ENCODE measurements around the gene CTRB2.

CTRB2 gene

DNA sequence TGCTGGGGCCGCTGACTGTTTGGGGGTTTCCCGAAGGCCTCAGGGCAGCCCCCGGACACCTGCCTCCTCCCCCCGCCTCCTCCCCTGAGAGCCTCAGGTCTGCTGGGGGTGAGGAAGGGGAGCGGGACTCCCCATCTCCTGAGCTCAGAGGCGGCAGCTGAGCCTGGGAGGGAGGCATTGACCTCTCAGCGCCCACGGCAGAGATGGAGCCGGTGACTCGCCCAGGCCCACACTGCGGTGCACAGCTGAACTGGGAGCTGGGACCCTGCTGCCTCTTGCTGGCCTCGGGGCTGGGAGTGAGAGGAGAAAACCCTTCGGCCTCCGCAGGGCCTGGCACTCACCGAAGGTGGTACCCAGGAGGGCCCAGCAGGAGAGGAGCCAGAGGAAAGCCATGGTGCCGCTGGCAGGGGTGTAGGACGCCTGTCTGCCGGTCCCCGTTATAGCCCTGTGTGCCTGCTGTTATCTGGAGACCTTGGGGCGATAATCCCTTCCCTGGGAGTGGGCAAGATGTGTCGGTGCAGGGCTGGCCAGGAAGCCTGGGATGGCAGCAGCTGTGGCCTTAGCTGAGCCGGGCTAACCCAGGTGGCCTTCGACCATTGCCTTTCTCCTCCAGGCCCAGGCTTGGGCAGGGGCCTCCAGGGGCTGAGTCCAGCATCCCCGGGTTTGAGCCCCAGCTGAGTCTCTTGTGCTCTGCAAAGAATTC is at the start of gene CTRB2:
CTRB2 (minus strand) TSS at position 413 of the 703 bp plus-strand sequence; CDS start at position 393, 20 bp downstream.
- no peak for DNase-seq (ENCODE audit: low spot score)

DNA sequence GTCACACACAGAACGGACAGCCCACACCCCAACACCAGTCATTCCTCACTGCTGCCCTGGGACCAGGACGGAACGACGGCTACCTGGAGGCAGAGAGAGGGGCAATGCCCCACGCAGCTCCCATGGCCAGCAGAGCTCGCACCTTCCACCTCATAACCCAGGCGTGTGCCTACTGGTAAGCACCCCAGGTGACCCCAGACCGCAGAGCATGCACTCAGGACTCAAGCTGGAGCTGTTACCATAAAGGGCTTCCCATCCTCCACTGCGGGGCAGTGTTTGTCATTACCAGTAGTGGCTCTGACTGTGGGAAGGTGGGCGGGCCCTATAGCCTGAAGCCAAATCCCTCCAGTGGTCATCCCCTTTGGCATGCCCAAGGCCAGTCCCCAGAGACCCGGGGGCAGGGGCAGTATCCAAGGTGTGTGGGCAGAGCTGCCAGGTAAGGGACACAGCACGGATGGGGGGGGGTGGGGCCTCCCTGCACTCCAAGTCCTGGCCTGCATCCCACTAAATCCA is 49.2 kb upstream of the CTRB2 start:
- DNase-seq (ENCODE audit: low spot score), result no peak

DNA sequence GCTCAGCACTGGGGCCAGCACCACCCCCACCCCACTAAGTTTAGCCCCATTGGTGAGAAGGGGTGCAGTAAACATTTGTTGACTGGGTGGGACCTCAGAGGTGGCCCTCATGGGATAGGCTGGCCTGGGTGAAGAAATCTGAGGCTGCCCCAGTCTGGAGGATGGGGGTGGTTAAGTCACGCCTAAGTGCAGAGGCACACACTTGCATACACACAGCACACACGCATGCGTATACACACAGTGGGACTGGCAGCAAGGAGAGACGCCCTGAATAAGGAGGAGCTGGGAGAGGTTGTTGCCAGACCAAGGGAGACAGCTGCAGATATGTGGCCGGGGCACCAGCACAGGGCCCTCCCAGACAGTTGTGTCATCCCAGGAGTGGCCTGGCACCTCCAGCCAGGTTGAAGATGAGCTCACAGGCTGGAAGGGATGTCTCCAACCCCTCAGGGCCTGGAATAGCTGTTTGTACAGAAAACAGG is 47.4 kb upstream of the CTRB2 start:
- peak; percentile 90 for DNase-seq (ENCODE audit: low spot score)

DNA sequence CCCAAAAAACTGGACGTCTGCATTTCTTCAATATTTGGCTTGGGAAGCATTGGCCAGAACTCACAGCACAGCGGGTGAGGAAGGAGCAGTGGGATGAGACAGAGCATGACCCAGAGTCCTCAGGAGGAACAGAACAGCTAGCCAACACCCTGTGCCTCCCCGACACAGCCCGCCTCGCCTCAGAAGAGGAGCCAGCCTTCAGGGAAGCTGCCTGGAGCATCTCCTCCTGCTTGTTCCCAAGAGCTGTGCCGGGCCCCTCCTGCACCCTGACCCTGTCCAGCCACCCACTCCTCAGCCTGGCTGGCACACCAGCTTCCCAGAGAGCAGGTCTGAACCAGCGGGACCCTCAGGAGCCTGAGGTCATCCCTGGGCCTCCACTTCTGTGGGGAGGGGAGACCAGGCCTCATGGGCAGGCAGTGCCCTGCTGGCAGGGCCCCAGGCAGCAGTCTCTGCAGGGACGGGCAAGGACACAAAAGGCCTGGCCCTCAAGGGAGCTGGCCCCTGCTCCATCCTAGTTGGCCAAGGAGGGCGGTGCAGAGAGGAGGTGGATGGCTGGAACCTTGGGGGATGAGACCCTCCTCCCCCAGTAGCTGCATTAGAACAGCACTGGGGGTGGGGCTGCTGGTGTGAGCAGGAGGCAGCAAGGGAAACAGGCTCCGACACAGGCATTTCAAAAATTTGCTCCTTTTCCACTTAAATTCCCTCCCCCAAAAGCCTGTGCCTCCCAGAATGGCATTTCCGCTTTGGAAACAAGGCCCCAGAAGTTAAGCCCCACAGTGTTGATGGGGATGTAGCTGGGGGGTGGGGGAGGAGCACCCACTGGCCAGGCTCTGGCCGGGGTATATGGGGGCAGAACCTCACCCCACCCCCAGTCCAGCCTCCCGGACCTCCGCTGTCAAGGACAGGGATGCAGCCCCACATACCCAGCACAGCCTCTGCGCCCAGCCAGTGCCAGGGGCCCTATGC is 46.3 kb upstream of the CTRB2 start:
- peak; percentile 76 for DNase-seq (ENCODE audit: low spot score)

DNA sequence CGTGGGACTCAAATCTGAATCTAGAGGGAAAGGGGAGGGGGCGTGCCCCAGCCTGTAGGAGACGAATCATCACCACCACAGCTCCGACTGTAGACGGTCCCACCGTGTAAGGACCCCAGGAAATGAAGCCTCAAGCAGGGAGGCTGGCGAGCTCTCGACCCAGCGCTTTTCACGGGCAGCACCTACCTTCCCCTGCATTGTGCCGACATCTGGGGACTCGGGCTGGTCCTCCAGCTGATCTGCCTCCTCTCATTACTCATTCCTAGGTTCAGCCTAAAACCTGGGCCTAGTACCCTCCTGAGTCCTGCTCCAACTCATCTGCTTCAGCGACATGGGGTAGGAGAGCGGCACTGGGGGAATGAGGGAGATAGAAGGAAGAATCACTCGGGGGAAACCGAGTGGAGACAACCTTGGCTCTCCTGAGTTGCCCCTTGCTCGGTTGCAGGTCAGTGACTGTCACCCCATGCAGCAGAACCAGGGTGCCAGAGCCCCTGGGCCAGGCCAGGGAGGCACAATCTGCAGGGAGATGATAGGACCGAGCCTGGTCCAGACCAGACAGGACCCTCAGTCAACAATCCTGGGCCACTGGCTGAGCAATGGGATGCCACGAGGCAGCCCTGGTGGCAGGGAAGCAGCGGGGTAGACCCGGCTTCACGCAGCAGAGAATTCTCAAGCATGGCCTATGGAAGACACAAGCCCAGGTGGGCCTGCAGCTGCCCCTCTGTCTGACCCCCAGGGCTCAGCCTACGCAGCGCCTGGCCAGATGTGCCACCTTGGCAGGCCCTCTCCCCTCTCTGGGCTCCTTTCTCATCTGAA is 45.3 kb upstream of the CTRB2 start:
- no peak for DNase-seq (ENCODE audit: low spot score)

DNA sequence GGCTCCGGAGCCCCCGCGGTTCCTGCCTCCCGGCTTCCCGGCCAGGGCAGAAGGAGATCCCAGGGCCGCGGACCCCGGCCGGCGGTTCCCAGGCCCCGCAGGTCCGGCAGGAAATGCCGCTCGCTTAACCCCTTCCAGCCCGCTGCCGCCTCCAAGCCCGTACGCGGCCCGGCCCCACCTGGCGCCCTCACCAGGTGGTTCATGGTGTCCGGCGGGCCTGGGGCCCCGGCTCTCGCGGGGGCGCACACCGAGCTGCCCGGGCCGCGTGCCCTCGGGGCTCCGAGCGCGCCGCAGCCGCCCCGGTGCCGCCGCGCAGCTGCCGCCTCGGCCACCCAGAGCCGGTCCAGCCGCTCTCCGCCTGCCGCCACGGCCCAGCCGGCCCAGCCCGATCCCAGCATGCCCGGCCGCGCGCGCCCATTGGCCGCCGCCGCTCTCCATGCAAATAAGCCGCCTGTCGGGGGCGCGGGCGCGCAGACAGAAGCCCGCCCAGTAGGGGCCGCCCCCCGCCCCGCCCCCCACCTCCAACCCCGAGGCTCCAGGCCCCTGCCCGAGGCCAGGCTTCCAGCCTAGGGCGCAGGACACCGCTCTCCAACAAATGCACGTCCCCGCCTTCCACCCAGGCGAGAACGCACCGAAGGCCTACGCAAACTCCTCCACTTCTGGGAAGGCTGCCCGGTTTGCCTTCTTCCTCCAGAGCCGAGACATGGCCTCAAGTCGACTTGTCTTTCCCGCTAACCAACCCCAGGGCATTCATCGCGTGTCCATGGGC is 44.5 kb upstream of the CTRB2 start, which contains the start of gene BCAR1:
BCAR1 (minus strand) TSS at position 345 of the 769 bp plus-strand sequence; CDS start at position 203, 142 bp downstream.
- peak; percentile 95 for DNase-seq (ENCODE audit: low spot score)

DNA sequence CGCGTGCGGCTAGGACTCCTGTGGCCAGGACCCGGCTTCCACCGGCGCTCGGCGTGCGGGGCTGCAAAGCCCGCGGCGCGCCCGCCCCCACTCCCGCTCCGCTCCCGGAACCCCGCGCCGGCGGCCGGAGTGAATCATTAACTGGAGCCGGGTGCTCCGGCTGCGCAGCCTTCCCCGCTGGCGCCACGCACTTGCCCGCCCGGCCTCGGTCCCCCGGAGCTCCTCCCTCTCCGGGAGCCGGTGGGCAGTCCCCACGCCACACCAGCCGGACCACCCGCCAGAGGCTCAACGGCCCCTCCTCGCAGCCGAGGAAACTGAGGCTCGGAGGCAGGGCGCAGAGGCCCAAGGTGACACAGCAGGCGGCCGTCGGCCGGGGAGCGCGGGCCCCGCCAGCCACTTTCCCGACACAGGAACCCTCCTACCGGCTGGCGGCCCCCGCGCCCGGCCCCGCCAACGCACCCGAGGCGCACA is 43.9 kb upstream of the CTRB2 start:
- DNase-seq (ENCODE audit: low spot score), result peak; percentile 79

DNA sequence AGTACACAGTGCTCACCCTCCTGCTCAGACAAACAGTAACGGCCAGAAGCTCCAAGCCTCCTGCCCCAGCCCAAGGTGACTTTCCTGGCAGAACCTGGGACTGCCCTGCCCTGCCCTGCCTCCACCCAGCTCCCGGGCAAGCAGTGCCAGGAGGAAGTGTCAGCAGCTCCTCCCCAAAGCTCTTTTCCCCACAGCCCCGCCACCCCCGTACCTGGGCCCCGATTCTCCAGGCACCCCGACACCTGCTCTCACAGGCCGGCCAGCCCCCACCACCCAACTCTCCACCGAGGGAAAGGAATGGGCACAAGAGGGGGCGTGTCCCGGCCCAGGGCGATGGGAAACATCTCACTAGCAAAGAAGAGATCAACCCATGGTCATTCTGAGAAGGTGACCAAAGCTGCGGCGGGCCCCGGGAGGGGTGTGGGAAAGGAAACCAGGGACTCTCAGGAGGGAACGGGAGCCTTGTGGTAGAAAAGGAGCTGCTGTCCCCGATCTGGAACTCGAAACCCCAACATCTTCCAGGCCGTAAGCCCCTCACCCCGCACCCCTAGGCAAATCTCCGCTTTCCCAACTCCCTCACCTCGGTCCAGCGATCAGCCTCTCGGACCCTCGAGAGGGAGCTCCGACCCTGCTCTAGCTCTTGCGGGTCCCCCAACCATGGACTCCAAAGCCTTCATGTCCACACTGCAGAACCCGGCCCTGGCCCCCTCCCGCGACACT is 43.3 kb upstream of the CTRB2 start:
- peak; percentile 48 for DNase-seq (ENCODE audit: low spot score)

DNA sequence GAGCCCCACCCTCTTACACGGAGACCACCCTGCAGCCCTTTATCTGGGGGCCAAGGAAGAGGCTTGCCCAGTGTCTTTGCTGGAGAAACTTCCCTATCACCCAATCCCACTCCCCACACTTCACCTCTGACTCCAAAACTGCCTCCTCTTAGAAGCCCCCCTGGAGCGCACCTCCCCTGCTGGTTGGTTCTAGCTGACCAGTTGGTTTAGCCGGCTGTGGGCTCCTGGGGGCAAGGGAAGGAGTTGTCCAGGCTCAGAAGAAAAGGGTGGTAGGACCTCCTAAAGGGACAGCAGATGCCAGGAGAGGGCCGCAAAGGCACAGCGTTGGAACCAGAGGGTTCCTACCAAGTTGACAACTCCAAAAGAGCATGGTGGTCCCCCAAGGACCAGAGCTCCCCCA is 42.5 kb upstream of the CTRB2 start:
- DNase-seq (ENCODE audit: low spot score), result no peak

DNA sequence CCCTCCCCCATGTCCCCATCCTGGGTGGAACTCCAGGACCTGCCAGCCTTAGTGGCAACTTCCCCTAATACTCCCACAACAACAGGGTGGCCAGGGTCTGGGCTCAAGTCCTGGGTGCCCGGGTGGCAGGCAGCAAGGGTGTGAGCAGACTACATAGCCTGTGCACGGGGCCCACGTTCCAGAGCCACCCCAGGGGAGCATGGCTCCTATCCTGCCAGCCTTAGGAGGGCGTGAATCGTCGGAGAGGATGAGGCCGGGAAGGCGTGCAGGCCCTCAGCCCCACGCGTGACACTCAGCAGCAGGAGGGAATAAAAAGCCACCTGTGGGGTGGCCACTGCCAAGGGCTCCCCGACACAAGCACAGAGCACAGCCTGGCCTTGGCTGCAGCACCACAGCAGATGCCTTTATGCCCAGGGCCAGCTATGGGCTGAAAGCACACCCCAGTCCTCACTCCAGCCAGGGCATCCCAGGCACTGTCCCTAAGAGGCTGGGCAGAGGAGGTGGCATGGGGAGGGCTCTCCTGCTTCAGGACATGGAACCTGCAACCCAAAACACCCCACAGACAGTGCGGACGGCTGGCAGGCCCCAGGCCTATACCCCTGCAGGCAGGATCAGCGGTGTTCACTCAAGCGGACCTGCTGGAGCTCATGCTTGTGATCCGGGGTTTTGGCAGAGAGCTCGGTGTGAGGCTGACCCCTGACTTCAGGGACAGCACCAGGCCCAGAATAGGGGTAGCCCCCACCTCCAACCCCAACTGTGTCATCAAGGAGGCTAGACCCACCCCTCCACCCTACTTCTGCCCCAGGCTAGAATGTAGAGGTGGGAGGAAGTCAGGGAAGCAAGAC is 41.8 kb upstream of the CTRB2 start:
- DNase-seq (ENCODE audit: low spot score), result no peak

DNA sequence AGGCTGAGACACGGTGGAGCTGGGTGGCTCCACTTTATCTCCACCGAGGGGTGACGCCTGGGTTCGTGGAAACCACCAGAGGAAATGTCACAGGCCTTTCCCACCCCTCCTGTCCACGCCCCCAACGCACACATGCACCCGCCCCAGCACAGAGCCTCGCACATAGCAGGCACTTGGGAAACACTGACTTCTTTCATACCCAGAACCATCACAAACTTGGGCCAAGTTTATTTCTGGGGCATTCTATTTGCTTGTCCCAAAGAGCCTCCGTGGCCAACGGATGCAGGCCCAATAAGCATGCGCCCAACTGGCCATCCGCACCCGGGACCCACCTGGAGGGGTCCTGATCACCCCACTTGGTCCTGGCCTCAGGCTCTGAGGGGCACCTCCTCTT is 41.2 kb upstream of the CTRB2 start:
- DNase-seq (ENCODE audit: low spot score), result no peak

DNA sequence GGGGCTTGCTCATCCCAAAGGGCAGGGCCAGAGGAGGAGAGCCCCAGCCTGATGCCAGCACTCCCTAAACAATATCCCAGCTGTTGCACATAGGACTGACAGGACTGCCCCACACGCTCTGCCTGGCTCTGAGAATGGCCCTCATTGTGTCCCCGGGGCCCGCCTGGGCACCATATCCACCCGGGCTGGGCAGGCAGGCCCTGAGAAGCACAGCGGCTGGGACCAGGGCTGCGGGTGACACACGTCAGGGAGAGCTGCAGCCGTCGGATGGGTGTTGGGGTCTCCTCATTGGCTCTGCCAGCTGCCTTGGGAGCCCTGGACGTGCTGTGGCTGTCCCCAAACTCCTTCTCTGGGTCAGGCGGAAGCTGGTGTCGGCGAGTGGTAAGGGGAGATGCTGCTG is 40.3 kb upstream of the CTRB2 start:
- DNase-seq (ENCODE audit: low spot score), result no peak

DNA sequence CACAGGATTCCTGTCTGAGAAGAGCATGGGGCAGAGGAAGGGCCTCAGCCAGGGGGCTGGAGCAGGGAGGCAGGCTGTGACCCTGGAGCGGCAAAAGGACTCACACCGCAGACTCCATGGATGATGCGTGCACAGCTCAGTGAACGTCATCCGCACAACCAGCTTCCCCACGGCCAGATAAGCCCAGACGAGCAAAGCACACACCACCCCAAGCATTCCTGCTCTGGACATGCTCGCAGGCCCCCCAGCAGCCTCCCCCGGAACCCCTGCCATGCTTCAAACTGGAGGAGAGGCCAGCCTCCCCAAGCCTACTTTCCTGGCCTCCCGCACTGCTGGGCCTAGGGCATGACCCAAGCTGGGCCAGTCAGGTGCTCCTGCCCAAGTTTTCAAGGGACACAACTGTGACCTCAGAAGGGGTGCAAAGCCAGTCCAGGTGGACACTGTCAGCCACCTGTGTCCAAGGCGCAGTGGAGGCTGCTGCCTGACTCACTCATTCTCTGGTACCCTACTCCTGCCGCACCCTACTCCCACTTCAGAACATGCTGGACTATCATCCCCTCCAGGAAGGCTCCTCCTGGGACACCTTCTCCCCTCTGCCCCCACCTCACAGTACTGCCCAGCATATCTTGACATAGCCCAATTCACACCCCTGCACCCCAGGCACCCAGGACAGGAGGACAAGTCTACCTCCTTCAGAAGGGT is 39.7 kb upstream of the CTRB2 start:
- no peak for DNase-seq (ENCODE audit: low spot score)

DNA sequence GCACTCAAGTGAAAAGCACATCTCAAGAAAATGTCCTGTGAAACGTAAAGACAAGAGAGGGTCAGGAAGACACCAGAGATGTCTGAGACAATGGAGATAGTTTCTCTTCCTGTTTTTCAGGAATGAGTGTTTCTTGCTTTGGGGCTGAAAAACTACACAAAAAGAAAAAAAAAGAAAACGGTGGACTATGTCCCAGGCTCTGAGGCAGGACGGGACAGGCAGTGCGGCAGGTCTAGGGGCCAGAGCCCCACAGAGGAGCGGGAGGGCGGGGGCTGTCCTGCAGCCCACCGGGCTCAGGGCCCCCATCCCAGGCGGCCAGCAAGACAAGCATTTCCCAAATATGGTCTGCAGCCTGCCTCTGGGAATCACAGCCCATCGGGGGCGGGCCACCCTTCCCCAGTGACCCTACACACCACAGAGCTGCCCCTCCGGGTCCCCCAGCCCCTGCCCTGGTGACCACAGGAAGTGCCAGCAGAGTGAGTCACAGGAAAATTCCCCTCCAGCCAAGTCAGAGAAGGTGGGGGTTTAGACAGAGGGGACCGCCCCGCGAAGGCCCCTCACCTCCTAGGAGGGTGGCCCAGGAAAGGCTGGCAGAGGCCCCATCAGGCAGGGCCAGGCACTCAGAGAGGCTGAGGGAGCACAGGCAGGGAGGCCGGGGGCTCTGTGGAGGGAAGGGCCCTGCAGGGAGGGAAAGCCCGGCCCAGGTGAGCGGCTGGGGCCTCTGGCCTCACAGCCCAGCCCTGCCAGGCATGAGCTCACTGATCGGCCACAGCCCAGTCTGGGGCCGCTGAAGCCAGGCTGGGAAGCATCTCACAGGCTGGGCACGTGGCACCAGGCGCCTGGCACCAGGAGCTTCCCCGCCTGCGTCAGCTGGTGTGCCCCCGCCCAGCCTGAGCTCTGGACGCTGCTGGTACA is 38.1 kb upstream of the CTRB2 start:
- DNase-seq (ENCODE audit: low spot score), result peak; percentile 93

DNA sequence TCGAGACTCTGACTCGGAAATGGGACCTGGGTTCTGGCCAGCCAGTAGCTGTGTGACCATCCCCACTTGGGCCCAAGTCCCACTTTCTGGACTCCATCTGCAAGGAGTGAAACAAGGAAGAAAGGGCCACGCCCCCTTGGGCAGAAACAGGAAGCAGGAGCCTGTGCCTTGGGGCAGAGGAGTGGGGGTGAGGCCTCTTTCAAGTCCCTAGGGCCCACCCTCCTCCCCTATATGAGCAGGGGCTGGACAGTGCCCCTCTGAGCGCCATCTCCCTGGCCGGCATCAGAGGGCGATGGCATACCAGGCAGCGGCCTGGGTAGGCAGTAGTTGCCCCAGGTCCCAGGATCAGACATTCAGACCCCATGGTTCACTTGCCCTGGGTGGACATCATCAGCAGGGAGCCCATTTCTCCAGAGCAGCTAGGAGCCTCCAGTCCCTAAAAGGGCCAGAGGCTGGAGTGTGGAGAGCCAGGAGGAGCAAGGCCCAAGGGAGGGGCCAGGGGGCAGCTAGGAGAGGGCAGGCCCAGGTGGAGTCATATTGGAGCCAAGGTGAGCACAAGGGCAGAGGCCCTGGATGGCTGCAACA is 37.4 kb upstream of the CTRB2 start:
- peak; percentile 74 for DNase-seq (ENCODE audit: low spot score)

DNA sequence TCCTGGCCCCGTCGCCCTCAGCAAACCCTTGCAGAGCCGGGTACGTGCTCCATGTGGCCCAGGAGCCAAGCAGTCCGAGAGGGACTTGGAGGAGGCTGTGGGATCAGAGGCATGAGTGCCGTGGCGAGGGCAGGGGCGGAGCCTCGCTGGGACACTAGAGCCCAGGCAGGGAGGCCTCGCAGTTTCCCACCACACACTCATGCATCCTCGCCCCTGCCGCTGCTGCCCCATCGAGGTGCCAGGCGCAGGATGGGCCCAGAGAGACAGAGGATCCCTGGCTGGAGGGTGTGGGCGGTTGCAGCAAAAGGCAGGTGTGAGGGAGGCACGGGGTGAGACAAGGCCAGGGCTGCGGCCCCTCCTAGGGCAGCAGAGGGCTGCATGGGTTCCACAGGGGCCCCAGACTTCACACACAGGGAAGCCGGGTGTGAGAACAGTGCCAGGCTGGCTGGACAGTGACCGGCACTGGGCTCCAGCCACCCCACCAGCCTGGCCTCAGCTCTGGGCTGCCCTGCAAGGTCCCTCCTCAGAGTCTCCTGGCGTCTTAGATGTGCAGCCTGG is 36.8 kb upstream of the CTRB2 start:
- DNase-seq (ENCODE audit: low spot score), result no peak
